HEK293 (cell line): ENCODE data around the gene YIPF6.
A peak's percentile ranks its signal among the peaks of the same experiment; 100 is the strongest.

ENCODE experiments used
- PBX3 ChIP-seq: sonication (generic); formaldehyde crosslinking; IDR thresholded peaks from 2 replicates; pipeline ENCODE4 v1.8.1; 2022; ENCODE audit warnings: mild to moderate bottlenecking, moderate library complexity, missing genetic modification reagents
- ZNF76 ChIP-seq: fragments of 450-650 bp; formaldehyde crosslinking; IDR thresholded peaks from 2 replicates; pipeline ENCODE4; 2016; ENCODE audit warnings: low read depth, missing biosample characterization, missing genetic modification characterization, borderline replicate concordance

GRCh38 chrX:68498508-68499379, at the start of gene YIPF6:
- peak; percentile 91 for TF ChIP-seq ZNF76 (tag by site-specific recombination)
- TF ChIP-seq PBX3: peak; percentile 82
